Subcutaneous abdominal adipose tissue (tissue), 5 donors: ENCODE results near the gene FOXJ2.
"Not testable (repeated sequence)": the region's sequence is repeated elsewhere in the genome, so short reads cannot be mapped to it uniquely, and the experiment has no call there.

ENCODE experiments used
- H3K27ac ChIP-seq: one replicate; pipeline ENCODE4 v1.7.0; 2013; ENCODE audit warnings: low read depth, mild to moderate bottlenecking, inconsistent platforms, low read length, moderate library complexity
- H3K27me3 ChIP-seq, 5 donors: one replicate each; pipeline ENCODE4 v1.7.0; 2013; ENCODE audit warnings: low read length in 5 of 5, inconsistent platforms in 1 of 5; ENCODE audit not compliant: control insufficient read depth in 5 of 5, insufficient read depth in 4 of 5
- H3K36me3 ChIP-seq, 5 donors: one replicate each; pipeline ENCODE4 v1.7.0; 2013; ENCODE audit warnings: low read length in 5 of 5; ENCODE audit not compliant: control insufficient read depth in 5 of 5, insufficient read depth in 5 of 5
- H3K4me1 ChIP-seq, 5 donors: one replicate each; pipeline ENCODE4 v1.7.0; 2013; ENCODE audit warnings: low read length in 5 of 5, mild to moderate bottlenecking in 3 of 5, moderate library complexity in 1 of 5; ENCODE audit not compliant: control insufficient read depth in 5 of 5, insufficient read depth in 5 of 5
- H3K4me3 ChIP-seq, 5 donors: one replicate each; pipeline ENCODE4 v1.7.0; 2013; ENCODE audit warnings: low read length in 5 of 5, low read depth in 1 of 5
- H3K9ac ChIP-seq, 5 donors: one replicate each; pipeline ENCODE4 v1.7.0; 2013; ENCODE audit warnings: low read length in 5 of 5, mild to moderate bottlenecking in 4 of 5, moderate library complexity in 3 of 5
- H3K9me3 ChIP-seq, 5 donors: one replicate each; pipeline ENCODE4 v1.7.0; 2013; ENCODE audit warnings: low read length in 5 of 5; ENCODE audit not compliant: control insufficient read depth in 5 of 5
- donor health status: healthy.
- donor health status: healthy.
- donor health status: healthy.
- donor health status: healthy.
- donor health status: healthy.

Gene FOXJ2

GRCh38 chr12:8057306-8057705, 24.8 kb downstream of the FOXJ2 start:
- Histone ChIP-seq H3K27ac (no peak overlapping the region), H3K9me3 (no peaks in the 10 kb centered on the region), H3K9ac (no peak overlapping the region), H3K4me3 (no peak overlapping the region), H3K4me1 (peaks cover 0 to 7% (median 0%) of the 10 kb centered on the region in 5 donors), H3K27me3 (no peaks in the 10 kb centered on the region), H3K36me3 (peaks cover 22 to 38% (median 33%) of the 10 kb centered on the region in 5 donors)

- no peak overlapping the region for H3K27ac ChIP-seq
- peaks cover 0 to 5% (median 0%) of the 10 kb centered on the region in 5 donors for H3K4me1 ChIP-seq
- no peaks in the 10 kb centered on the region for H3K9me3 ChIP-seq
- no peaks in the 10 kb centered on the region for H3K27me3 ChIP-seq
- no peak overlapping the region for H3K9ac ChIP-seq
- peaks cover 22 to 32% (median 28%) of the 10 kb centered on the region in 5 donors for H3K36me3 ChIP-seq
- no peak overlapping the region for H3K4me3 ChIP-seq
Observed at GRCh38 chr12:8057839-8058238, 25.3 kb downstream of the FOXJ2 start.

DNA sequence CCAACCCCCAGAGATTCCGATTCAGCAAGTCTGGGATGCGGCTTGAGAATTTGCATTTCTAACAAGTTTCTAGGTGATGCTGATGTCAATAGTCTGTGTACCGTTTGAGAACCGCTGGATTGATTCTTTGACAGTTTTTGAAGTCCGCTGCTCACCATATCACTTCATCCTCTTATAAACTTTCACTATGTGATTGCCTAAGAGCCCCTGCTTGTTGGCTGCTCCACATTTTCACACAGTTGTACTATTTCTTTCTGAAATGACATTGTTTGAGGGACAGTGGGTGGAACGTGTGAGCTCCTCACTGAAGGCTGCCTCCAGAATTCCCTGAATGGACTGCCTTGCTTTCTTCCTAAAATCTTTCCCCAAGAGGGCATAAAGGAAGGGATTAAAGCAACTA, 26.0 kb downstream of the FOXJ2 start:
- H3K27ac ChIP-seq, result no peak overlapping the region
- H3K36me3 ChIP-seq, result peaks cover 16 to 27% (median 21%) of the 10 kb centered on the region in 5 donors
- H3K4me3 ChIP-seq, result no peak overlapping the region

DNA sequence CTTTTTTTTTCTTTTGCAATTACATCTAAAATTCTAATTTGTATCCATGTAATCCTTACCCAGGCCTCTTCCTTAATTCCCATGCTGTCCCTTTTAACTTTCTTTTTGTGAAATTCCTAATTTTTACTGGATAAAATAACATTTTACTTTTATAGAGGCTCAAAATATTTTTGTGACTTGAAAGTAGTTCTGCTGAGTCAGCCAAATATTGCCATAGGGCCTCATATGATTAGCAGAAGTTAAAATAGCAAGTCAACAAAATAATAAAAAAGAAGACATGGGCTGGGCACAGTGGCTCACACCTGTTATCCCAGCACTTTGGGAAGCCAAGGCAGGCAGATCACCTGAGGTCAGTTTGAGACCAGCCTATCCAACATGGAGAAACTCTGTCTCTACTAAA, 31.6 kb downstream of the FOXJ2 start:
- Histone ChIP-seq H3K4me1 (peaks cover 0 to 3% (median 1%) of the 10 kb centered on the region in 5 donors), H3K36me3 (peaks cover 0 to 5% (median 3%) of the 10 kb centered on the region in 5 donors), H3K9ac (no peak overlapping the region), H3K27me3 (no peaks in the 10 kb centered on the region), H3K9me3 (no peaks in the 10 kb centered on the region), H3K27ac (no peak overlapping the region), H3K4me3 (peak overlapping the region in 2 of 5 donors; percentile 40 to 51)

More for the DNA sequence above, 26.0 kb downstream of the FOXJ2 start:
- no peak overlapping the region for H3K9ac ChIP-seq
- H3K4me1 ChIP-seq, result peaks cover 0 to under 1% (median 0%) of the 10 kb centered on the region in 5 donors
- H3K27me3 ChIP-seq, result no peaks in the 10 kb centered on the region
- H3K9me3 ChIP-seq, result no peaks in the 10 kb centered on the region

GRCh38 chr12:8065991-8066594, 33.6 kb downstream of the FOXJ2 start, which contains the start of gene C3AR1:
Gene C3AR1 (minus strand): TSS chr12:8066359. CDS start chr12:8060185, 6,174 bp downstream.
- peak within 1 kb of the TSS in 4 of 5 donors; percentile 18 to 51 (median 39) for H3K4me3 ChIP-seq
- H3K9ac ChIP-seq, result peak within 1 kb of the TSS in 1 of 5 donors; percentile 51
- H3K27ac ChIP-seq, result no peak within 1 kb of the TSS
- no peaks in the 10 kb centered on the region for H3K27me3 ChIP-seq
- no peaks in the 10 kb centered on the region for H3K36me3 ChIP-seq
- peaks cover 0 to 3% (median 2%) of the 10 kb centered on the region in 5 donors for H3K4me1 ChIP-seq
- H3K9me3 ChIP-seq, result no peaks in the 10 kb centered on the region

DNA sequence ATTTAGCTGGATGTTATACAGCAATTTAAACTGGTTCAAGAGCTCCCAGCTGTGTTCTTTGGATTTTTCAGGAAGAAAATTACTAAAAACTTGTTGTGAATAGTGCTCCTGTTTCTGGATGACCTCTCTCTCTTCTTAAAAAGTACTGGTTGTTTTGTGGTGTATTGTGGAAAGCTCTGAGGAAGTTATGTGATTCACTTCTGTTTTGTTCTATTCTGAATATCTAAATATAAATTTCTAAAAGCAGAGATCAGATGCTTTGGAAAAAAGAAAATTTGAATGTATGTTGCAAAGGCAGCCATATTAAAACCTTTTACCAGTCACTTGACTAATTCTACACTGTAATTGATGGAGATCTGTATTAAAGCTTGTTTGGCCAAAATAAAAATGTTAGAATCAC, 37.1 kb downstream of the FOXJ2 start:
- H3K9me3 ChIP-seq, result no peaks in the 10 kb centered on the region
- H3K4me1 ChIP-seq, result peaks cover 0 to 3% (median 2%) of the 10 kb centered on the region in 5 donors
- H3K36me3 ChIP-seq, result no peaks in the 10 kb centered on the region
- H3K4me3 ChIP-seq, result no peak overlapping the region
- no peak overlapping the region for H3K27ac ChIP-seq
- no peak overlapping the region for H3K9ac ChIP-seq
- H3K27me3 ChIP-seq, result no peaks in the 10 kb centered on the region

GRCh38 chr12:8071820-8072219, 39.3 kb downstream of the FOXJ2 start:
- H3K9me3 ChIP-seq, H3K9ac ChIP-seq, H3K4me3 ChIP-seq, H3K27ac ChIP-seq, H3K27me3 ChIP-seq, H3K36me3 ChIP-seq, H3K4me1 ChIP-seq: not testable (repeated sequence)

- Histone ChIP-seq H3K36me3 (no peaks in the 10 kb centered on the region), H3K4me3 (no peak overlapping the region), H3K9ac (no peak overlapping the region), H3K27me3 (no peaks in the 10 kb centered on the region), H3K27ac (no peak overlapping the region), H3K9me3 (no peaks in the 10 kb centered on the region), H3K4me1 (peaks cover 0 to 2% (median 0%) of the 10 kb centered on the region in 5 donors)
Observed at GRCh38 chr12:8075935-8076334, 43.4 kb downstream of the FOXJ2 start.

GRCh38 chr12:8076366-8076765, 43.9 kb downstream of the FOXJ2 start:
- Histone ChIP-seq H3K36me3 (no peaks in the 10 kb centered on the region), H3K9ac (no peak overlapping the region), H3K27ac (no peak overlapping the region)

GRCh38 chr12:8077207-8077606, 44.7 kb downstream of the FOXJ2 start:
- no peaks in the 10 kb centered on the region for H3K27me3 ChIP-seq
- no peak overlapping the region for H3K4me3 ChIP-seq
- H3K4me1 ChIP-seq, result peaks cover 0 to 10% (median 6%) of the 10 kb centered on the region in 5 donors
- H3K27ac ChIP-seq, result no peak overlapping the region
- H3K9ac ChIP-seq, result no peak overlapping the region
- H3K36me3 ChIP-seq, result no peaks in the 10 kb centered on the region
- H3K9me3 ChIP-seq, result no peaks in the 10 kb centered on the region

More at GRCh38 chr12:8076366-8076765, 43.9 kb downstream of the FOXJ2 start:
- Histone ChIP-seq H3K4me1 (peaks cover 0 to 6% (median 4%) of the 10 kb centered on the region in 5 donors), H3K4me3 (no peak overlapping the region), H3K27me3 (no peaks in the 10 kb centered on the region), H3K9me3 (no peaks in the 10 kb centered on the region)
